ENCODE data around the gene FBH1. TPM values are rescaled to one million over a fixed set of nuclear protein-coding genes. Genes with fewer than 3 reads are reported as not detected.

Gene FBH1
- total and polyA plus RNA-seq, 9 donors: 46.4 to 80.3 (median 74.7) TPM

- no peak for TF ChIP-seq EP300 (IDR thresholded peaks at IDR 0.05)
- TF ChIP-seq, protein P1, sequence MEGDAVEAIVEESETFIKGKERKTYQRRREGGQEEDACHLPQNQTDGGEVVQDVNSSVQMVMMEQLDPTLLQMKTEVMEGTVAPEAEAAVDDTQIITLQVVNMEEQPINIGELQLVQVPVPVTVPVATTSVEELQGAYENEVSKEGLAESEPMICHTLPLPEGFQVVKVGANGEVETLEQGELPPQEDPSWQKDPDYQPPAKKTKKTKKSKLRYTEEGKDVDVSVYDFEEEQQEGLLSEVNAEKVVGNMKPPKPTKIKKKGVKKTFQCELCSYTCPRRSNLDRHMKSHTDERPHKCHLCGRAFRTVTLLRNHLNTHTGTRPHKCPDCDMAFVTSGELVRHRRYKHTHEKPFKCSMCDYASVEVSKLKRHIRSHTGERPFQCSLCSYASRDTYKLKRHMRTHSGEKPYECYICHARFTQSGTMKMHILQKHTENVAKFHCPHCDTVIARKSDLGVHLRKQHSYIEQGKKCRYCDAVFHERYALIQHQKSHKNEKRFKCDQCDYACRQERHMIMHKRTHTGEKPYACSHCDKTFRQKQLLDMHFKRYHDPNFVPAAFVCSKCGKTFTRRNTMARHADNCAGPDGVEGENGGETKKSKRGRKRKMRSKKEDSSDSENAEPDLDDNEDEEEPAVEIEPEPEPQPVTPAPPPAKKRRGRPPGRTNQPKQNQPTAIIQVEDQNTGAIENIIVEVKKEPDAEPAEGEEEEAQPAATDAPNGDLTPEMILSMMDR (IDR thresholded peaks at IDR 0.05): no peak
- no peak for TF ChIP-seq POLR2A (IDR thresholded peaks at IDR 0.05)
- WGBS, 3 donors: 84 to 89% (median 88%) methylated on average over 12 of the region's 12 CpGs
- H3K4me1 ChIP-seq (ENCODE audit: insufficient read depth): peaks cover under 1% of the 10 kb centered on the region
- no peaks in the 10 kb centered on the region for H3K9me3 ChIP-seq
- DNase-seq: no peak
- H3K4me3 ChIP-seq: no peak overlapping the region
- no peak overlapping the region for H3K27ac ChIP-seq
- no peaks in the 10 kb centered on the region for H3K36me3 ChIP-seq
- intact Hi-C loops (cut with DNase I): no loop called here
- no peaks in the 10 kb centered on the region for H3K27me3 ChIP-seq
Observed at GRCh38 chr10:5938291-5938690, 48.2 kb downstream of the FBH1 start.

- Histone ChIP-seq H3K27ac (no peak overlapping the region), H3K27me3 (no peaks in the 10 kb centered on the region), H3K9me3 (no peaks in the 10 kb centered on the region), H3K4me1 (ENCODE audit: insufficient read depth) (peaks cover 12% of the 10 kb centered on the region), H3K36me3 (no peaks in the 10 kb centered on the region), H3K4me3 (no peak overlapping the region)
- no peak for DNase-seq
- no peak for TF ChIP-seq POLR2A (IDR thresholded peaks at IDR 0.05)
- TF ChIP-seq, protein P1 (IDR thresholded peaks at IDR 0.05): no peak
- no peak for TF ChIP-seq EP300 (IDR thresholded peaks at IDR 0.05)
- WGBS, 3 donors: 67 to 76% (median 73%) methylated on average over 6 of the region's 6 CpGs
- intact Hi-C loops (cut with DNase I): loop anchor here in 1 of 4 donors (10.0 kb wide), 1 partner anchor 46 kb away; the partner anchor contains the start of gene FBH1
Observed at GRCh38 chr10:5940807-5941218, 50.8 kb downstream of the FBH1 start.

DNA sequence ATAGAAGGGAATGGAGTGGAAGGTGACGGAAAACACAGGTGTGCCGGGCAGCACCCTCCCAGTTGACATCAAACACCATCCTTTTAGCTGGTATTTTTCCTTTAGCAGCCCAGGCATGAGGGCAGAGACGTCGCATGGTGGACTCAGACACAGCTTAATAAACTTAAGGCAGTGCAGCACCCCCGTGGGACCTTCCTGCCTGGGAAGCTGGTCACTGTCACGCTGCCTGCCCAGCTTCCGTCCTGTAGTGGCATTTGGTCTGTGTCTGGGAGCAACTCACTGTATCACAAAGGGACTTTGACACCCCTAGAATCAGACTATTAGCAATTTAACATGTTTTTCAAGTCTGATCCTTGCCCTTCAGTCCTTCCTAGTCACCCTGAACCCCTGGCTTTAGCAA lies 51.5 kb downstream of the FBH1 start:
- intact Hi-C loops (cut with DNase I): loop anchor here in 1 of 4 donors (10.0 kb wide), 1 partner anchor 47 kb away; the partner anchor contains the start of gene FBH1
- TF ChIP-seq EP300 (IDR thresholded peaks at IDR 0.05): no peak
- no peak for TF ChIP-seq POLR2A (IDR thresholded peaks at IDR 0.05)
- TF ChIP-seq, protein P1 (IDR thresholded peaks at IDR 0.05): no peak
- WGBS, 3 donors: 79 to 89% (median 85%) methylated on average over 7 of the region's 7 CpGs
- no peak overlapping the region for H3K4me3 ChIP-seq
- no peaks in the 10 kb centered on the region for H3K9me3 ChIP-seq
- no peaks in the 10 kb centered on the region for H3K27me3 ChIP-seq
- H3K36me3 ChIP-seq: no peaks in the 10 kb centered on the region
- peaks cover 16% of the 10 kb centered on the region for H3K4me1 ChIP-seq (ENCODE audit: insufficient read depth)
- H3K27ac ChIP-seq: no peak overlapping the region
- DNase-seq: no peak

- Histone ChIP-seq H3K4me3 (no peak overlapping the region), H3K4me1 (ENCODE audit: insufficient read depth) (peaks cover 16% of the 10 kb centered on the region), H3K27ac (no peak overlapping the region), H3K27me3 (no peaks in the 10 kb centered on the region), H3K9me3 (no peaks in the 10 kb centered on the region), H3K36me3 (no peaks in the 10 kb centered on the region)
- TF ChIP-seq, protein P1 (IDR thresholded peaks at IDR 0.05): no peak
- TF ChIP-seq POLR2A (IDR thresholded peaks at IDR 0.05) (no peak), EP300 (IDR thresholded peaks at IDR 0.05) (no peak)
- intact Hi-C loops (cut with DNase I): loop anchor here in 1 of 4 donors (10.0 kb wide), 1 partner anchor 47 kb away; the partner anchor contains the start of gene FBH1
- DNase-seq: no peak
- WGBS, 3 donors: 88 to 95% (median 93%) methylated on average over 13 of the region's 13 CpGs
Observed at GRCh38 chr10:5942001-5942400, 52.0 kb downstream of the FBH1 start.
